ENCODE data around the gene VSTM4.

The VSTM4 gene

DNA sequence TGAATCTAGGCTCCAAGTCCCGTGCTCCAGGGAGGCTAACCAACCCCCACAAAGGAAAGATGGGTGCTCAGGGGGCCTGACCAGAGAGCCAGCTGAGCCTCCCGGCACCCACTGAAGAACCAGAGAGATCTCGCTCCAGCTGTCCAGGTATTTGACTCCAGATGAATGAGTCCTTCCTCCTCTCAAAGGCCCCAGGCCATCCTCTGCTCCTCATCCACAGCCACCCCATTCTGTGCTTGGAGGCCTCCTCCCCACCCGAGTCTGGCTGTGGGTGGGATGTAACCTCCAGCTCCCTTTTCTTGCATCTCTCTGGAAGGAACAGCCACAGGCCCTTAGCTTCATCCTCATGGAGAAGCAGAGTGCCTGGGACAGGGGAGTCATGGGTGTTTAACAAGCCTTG, 44.6 kb downstream of the VSTM4 start:
- Histone ChIP-seq H3K4me1 (ENCODE audit: control insufficient read depth, insufficient read depth, low read length) (peaks cover 15% of the 10 kb centered on the region), H3K4me3 (ENCODE audit: low read length in 2 of 2) (no peak overlapping the region), H3K9ac (ENCODE audit: low read length in 2 of 2) (no peak overlapping the region), H3K27ac (ENCODE audit: low read length) (peak overlapping the region; percentile 67), H3K27me3 (ENCODE audit: control insufficient read depth in 1 of 2, insufficient read depth in 2 of 2, low read length in 2 of 2) (no peaks in the 10 kb centered on the region), H3K9me3 (ENCODE audit: control insufficient read depth in 2 of 2, low read length in 2 of 2) (no peaks in the 10 kb centered on the region), H3K36me3 (ENCODE audit: control insufficient read depth in 2 of 2, insufficient read depth in 2 of 2, low read length in 2 of 2) (peaks cover 8 to 21% of the 10 kb centered on the region in 2 donors)

DNA sequence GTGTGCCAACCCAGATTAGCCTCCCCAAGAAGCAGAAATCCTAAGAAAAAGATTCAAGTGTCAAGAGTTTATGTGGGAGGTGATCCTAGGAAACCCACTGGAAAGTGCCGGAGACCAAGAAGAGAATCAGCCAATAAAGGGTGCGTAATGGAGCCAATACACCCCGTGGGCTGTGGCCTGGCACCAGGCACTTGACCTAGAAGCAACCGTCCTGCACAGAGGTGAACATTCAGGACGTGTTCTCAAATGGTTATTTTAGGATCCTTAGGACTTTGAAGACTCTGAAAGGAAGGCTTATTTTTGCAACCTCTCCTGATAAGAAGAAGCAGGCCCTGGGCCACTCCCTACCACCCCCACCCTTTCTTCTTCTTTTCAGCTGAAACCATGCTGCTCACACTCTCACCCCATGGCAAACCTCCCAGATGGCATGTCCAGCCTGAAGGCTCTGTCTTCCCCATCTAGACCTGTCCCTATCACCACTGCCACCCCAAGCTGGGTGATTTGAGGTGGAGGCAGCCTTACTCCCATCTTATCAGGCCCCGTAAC, 46.6 kb downstream of the VSTM4 start:
- no peaks in the 10 kb centered on the region for H3K27me3 ChIP-seq (ENCODE audit: control insufficient read depth in 1 of 2, insufficient read depth in 2 of 2, low read length in 2 of 2)
- H3K9me3 ChIP-seq (ENCODE audit: control insufficient read depth in 2 of 2, low read length in 2 of 2): no peaks in the 10 kb centered on the region
- H3K36me3 ChIP-seq (ENCODE audit: control insufficient read depth in 2 of 2, insufficient read depth in 2 of 2, low read length in 2 of 2): peaks cover 6 to 27% of the 10 kb centered on the region in 2 donors
- H3K4me3 ChIP-seq (ENCODE audit: low read length in 2 of 2): no peak overlapping the region
- H3K27ac ChIP-seq (ENCODE audit: low read length): no peak overlapping the region
- no peak overlapping the region for H3K9ac ChIP-seq (ENCODE audit: low read length in 2 of 2)
- peaks cover 15% of the 10 kb centered on the region for H3K4me1 ChIP-seq (ENCODE audit: control insufficient read depth, insufficient read depth, low read length)

DNA sequence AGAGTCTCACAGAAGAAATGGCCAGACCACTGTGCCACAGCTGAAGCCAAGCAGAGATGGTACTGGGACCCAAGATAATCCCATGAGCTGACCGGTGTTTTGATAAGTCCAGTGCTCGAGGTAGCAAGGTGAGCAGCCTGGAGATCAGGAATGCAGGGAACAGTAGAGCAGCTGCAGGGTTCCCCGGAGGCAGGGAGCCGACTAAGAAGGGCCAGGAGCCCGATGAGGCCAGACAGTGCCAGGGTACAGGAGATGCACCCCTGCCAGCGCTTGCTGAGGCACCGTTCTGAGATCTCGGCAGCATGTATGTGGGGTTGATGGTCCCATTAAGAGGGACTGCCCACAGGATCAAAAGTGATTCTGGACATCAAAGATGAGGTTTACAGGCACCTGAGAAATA, 47.1 kb downstream of the VSTM4 start:
- no peak overlapping the region for H3K27ac ChIP-seq (ENCODE audit: low read length)
- H3K9ac ChIP-seq (ENCODE audit: low read length in 2 of 2): no peak overlapping the region
- H3K27me3 ChIP-seq (ENCODE audit: control insufficient read depth in 1 of 2, insufficient read depth in 2 of 2, low read length in 2 of 2): no peaks in the 10 kb centered on the region
- peaks cover 10 to 27% of the 10 kb centered on the region in 2 donors for H3K36me3 ChIP-seq (ENCODE audit: control insufficient read depth in 2 of 2, insufficient read depth in 2 of 2, low read length in 2 of 2)
- H3K4me1 ChIP-seq (ENCODE audit: control insufficient read depth, insufficient read depth, low read length): peaks cover 15% of the 10 kb centered on the region
- no peak overlapping the region for H3K4me3 ChIP-seq (ENCODE audit: low read length in 2 of 2)
- H3K9me3 ChIP-seq (ENCODE audit: control insufficient read depth in 2 of 2, low read length in 2 of 2): no peaks in the 10 kb centered on the region

DNA sequence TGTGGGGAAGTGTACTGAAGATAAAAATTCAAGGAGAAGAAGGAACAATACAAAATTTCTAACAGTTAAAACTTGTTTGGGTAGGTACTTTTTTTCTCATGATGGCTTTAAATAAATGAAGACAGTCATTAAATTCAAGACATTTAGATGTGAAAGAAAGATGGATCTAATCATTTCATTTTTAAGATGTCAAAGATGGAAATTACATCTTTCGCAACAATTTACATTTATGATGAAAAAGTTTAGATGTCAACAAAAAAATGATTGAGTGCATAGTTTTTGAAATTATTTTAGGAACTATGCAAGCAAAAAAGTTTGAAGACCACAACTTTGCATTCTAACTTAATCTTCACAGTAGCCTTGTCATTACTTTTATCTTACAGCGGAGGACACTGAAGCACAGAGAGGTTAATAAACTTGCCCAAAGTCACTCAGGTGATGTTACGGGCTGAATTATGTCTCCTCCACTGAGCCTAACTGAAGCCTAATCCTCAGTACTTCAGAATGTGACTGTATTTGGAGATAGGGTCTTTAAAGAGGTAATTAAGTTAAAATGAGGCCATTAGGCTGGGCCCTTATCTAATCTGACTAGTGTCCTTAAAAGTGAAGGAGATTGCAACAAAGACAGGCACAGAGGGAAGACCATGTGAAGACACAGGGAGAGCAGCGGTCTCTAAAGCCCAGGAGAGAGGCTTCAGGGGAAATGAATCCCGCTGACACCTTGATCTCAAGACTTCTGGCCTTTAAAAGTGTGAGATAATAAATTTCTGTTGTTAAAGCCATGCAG, 48.2 kb downstream of the VSTM4 start:
- H3K9me3 ChIP-seq (ENCODE audit: control insufficient read depth in 2 of 2, low read length in 2 of 2): no peaks in the 10 kb centered on the region
- no peak overlapping the region for H3K27ac ChIP-seq (ENCODE audit: low read length)
- no peak overlapping the region for H3K9ac ChIP-seq (ENCODE audit: low read length in 2 of 2)
- peaks cover 15% of the 10 kb centered on the region for H3K4me1 ChIP-seq (ENCODE audit: control insufficient read depth, insufficient read depth, low read length)
- peaks cover 10 to 20% of the 10 kb centered on the region in 2 donors for H3K36me3 ChIP-seq (ENCODE audit: control insufficient read depth in 2 of 2, insufficient read depth in 2 of 2, low read length in 2 of 2)
- H3K27me3 ChIP-seq (ENCODE audit: control insufficient read depth in 1 of 2, insufficient read depth in 2 of 2, low read length in 2 of 2): no peaks in the 10 kb centered on the region
- no peak overlapping the region for H3K4me3 ChIP-seq (ENCODE audit: low read length in 2 of 2)

DNA sequence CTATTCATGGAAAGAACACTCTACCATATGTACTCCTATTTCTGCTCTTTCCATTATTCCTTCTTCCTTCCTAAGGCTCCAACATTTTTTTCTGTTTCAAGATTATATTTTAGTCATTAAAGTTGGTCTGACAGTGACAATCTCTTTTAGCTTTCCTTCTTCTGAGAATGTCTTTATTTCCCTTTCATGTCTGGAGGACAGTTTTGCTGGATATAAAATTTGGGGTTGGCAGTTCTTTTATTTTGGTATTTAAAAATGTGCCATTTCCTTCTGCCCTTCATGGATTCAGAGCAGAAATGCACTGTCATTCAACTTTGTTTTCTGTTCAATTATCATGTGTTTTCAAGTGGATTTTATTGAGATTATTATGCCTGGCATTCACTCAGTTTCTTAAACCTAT, 53.1 kb downstream of the VSTM4 start:
- H3K9me3 ChIP-seq (ENCODE audit: control insufficient read depth in 2 of 2, low read length in 2 of 2): no peaks in the 10 kb centered on the region
- H3K4me3 ChIP-seq (ENCODE audit: low read length in 2 of 2): no peak overlapping the region
- H3K9ac ChIP-seq (ENCODE audit: low read length in 2 of 2): no peak overlapping the region
- no peaks in the 10 kb centered on the region for H3K27me3 ChIP-seq (ENCODE audit: control insufficient read depth in 1 of 2, insufficient read depth in 2 of 2, low read length in 2 of 2)
- peaks cover 10 to 17% of the 10 kb centered on the region in 2 donors for H3K36me3 ChIP-seq (ENCODE audit: control insufficient read depth in 2 of 2, insufficient read depth in 2 of 2, low read length in 2 of 2)
- peaks cover 10% of the 10 kb centered on the region for H3K4me1 ChIP-seq (ENCODE audit: control insufficient read depth, insufficient read depth, low read length)
- no peak overlapping the region for H3K27ac ChIP-seq (ENCODE audit: low read length)

DNA sequence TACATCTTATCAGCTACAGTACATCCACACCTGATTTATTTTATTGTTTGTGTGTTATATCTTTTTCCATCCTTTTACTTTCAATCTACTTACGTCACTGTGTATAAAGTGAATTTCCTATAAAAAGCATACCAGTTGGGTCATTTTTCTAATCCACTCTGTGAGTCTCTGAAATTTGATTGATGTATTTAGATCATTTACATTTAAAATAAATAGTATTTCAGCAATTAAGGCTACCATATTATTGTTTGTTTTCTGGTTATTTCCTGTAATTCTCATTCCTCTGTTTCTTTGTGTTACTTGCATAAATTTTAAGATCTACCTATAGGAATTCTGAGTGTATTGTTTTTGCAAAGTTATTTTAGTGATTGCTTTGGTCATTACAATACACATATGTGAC, 53.7 kb downstream of the VSTM4 start:
- Histone ChIP-seq H3K27me3 (ENCODE audit: control insufficient read depth in 1 of 2, insufficient read depth in 2 of 2, low read length in 2 of 2) (no peaks in the 10 kb centered on the region), H3K4me3 (ENCODE audit: low read length in 2 of 2) (no peak overlapping the region), H3K9ac (ENCODE audit: low read length in 2 of 2) (no peak overlapping the region), H3K4me1 (ENCODE audit: control insufficient read depth, insufficient read depth, low read length) (peaks cover 10% of the 10 kb centered on the region), H3K9me3 (ENCODE audit: control insufficient read depth in 2 of 2, low read length in 2 of 2) (no peaks in the 10 kb centered on the region), H3K27ac (ENCODE audit: low read length) (no peak overlapping the region), H3K36me3 (ENCODE audit: control insufficient read depth in 2 of 2, insufficient read depth in 2 of 2, low read length in 2 of 2) (peaks cover 10 to 17% of the 10 kb centered on the region in 2 donors)

DNA sequence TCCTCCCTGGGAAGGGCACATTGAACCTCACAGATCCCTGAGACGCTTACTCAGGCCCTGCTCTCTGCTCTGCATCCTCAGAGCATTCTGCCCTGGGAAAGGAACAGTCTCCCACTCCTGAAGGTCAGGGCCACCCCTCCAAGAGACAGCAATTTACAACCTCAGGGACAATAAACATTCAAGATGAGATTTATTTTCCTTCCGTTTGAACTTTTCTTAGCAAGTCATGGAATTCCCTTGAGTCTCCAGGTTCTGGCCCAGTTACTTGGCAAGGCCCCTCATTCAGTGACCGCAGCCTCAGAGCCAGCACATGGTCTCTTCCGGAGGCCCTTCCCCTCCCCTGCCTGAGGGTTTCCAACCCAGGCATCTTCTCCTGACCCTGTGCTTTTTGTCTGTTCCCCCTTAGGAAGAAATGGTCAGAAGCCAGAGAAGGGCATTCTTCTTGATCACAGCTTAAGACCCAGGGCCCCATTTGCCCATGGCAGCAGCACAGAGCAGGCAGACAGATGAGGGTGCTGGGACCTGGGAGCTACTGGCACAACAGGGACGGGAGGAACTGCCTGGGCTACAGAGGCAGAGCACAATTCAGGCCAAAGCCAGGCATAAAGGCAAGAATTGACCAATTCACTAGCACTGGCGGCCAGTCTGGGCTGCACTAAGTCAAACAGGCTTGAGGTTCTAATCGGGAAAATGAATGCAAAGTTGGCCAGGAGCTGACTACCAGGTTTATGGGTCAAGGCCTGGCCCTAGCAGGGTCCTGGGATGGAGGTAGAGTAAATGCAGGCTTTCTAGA, 56.7 kb downstream of the VSTM4 start:
- Histone ChIP-seq H3K9ac (ENCODE audit: low read length in 2 of 2) (no peak overlapping the region), H3K9me3 (ENCODE audit: control insufficient read depth in 2 of 2, low read length in 2 of 2) (no peaks in the 10 kb centered on the region), H3K4me3 (ENCODE audit: low read length in 2 of 2) (no peak overlapping the region), H3K4me1 (ENCODE audit: control insufficient read depth, insufficient read depth, low read length) (peaks cover 31% of the 10 kb centered on the region), H3K36me3 (ENCODE audit: control insufficient read depth in 2 of 2, insufficient read depth in 2 of 2, low read length in 2 of 2) (peaks cover 3 to 4% of the 10 kb centered on the region in 2 donors), H3K27ac (ENCODE audit: low read length) (no peak overlapping the region), H3K27me3 (ENCODE audit: control insufficient read depth in 1 of 2, insufficient read depth in 2 of 2, low read length in 2 of 2) (no peaks in the 10 kb centered on the region)

DNA sequence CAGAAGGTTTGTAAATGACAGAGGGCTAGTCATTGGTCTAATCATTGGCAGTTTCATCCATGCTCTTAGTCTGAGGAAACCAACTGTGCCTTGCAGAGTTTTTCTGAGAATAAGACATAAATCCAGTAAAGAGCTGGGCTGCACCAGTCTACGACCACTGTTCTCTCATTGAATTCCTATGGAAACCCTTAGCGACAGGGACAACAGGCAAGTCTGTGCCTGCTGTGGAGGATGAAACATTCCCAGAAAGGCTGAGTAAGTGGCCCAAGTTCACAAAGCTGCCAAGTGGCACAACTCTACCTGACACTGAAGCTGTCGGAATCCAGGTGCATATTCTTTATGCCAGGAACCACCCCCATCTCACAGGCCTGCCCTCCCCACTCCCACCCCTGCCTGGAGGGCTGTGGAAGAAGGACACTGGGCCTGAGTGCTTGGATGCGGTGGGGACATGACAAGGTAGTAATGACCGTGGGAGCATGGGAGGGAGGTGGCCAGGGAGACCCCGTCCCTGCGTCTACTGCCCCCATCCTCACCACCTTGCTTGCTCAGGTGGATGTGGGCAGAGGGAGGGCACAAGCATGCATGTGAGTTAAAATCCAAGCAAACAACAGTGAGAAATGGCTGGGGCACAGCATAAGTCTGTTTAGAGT, 58.0 kb downstream of the VSTM4 start:
- H3K9me3 ChIP-seq (ENCODE audit: control insufficient read depth in 2 of 2, low read length in 2 of 2): no peaks in the 10 kb centered on the region
- H3K36me3 ChIP-seq (ENCODE audit: control insufficient read depth in 2 of 2, insufficient read depth in 2 of 2, low read length in 2 of 2): peaks cover 0 to 2% of the 10 kb centered on the region in 2 donors
- H3K4me1 ChIP-seq (ENCODE audit: control insufficient read depth, insufficient read depth, low read length): peaks cover 41% of the 10 kb centered on the region
- no peaks in the 10 kb centered on the region for H3K27me3 ChIP-seq (ENCODE audit: control insufficient read depth in 1 of 2, insufficient read depth in 2 of 2, low read length in 2 of 2)
- H3K27ac ChIP-seq (ENCODE audit: low read length): no peak overlapping the region
- no peak overlapping the region for H3K9ac ChIP-seq (ENCODE audit: low read length in 2 of 2)
- no peak overlapping the region for H3K4me3 ChIP-seq (ENCODE audit: low read length in 2 of 2)

DNA sequence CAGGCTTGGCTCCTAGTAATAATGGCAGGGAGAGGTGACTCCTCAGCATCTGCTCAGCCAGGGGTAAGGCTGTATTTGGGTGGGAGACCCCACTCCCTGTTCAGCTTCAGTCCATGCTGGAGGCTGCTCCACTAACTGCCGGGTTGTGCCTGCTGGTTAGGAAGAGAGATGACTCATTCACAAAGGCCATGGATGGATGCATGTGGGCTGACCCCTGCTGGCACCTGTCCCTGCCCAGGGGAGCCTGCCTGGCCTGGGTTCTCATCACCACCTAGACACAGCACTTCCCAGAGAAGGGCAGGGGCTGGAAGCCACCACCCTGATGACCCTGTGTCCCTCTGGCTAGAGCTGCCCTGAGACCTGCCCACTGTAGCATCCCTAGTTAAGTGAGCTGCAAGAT, 59.0 kb downstream of the VSTM4 start:
- H3K9ac ChIP-seq (ENCODE audit: low read length in 2 of 2): no peak overlapping the region
- H3K4me1 ChIP-seq (ENCODE audit: control insufficient read depth, insufficient read depth, low read length): peaks cover 41% of the 10 kb centered on the region
- H3K27ac ChIP-seq (ENCODE audit: low read length): no peak overlapping the region
- peaks cover 0 to 2% of the 10 kb centered on the region in 2 donors for H3K36me3 ChIP-seq (ENCODE audit: control insufficient read depth in 2 of 2, insufficient read depth in 2 of 2, low read length in 2 of 2)
- H3K4me3 ChIP-seq (ENCODE audit: low read length in 2 of 2): no peak overlapping the region
- no peaks in the 10 kb centered on the region for H3K27me3 ChIP-seq (ENCODE audit: control insufficient read depth in 1 of 2, insufficient read depth in 2 of 2, low read length in 2 of 2)
- no peaks in the 10 kb centered on the region for H3K9me3 ChIP-seq (ENCODE audit: control insufficient read depth in 2 of 2, low read length in 2 of 2)

DNA sequence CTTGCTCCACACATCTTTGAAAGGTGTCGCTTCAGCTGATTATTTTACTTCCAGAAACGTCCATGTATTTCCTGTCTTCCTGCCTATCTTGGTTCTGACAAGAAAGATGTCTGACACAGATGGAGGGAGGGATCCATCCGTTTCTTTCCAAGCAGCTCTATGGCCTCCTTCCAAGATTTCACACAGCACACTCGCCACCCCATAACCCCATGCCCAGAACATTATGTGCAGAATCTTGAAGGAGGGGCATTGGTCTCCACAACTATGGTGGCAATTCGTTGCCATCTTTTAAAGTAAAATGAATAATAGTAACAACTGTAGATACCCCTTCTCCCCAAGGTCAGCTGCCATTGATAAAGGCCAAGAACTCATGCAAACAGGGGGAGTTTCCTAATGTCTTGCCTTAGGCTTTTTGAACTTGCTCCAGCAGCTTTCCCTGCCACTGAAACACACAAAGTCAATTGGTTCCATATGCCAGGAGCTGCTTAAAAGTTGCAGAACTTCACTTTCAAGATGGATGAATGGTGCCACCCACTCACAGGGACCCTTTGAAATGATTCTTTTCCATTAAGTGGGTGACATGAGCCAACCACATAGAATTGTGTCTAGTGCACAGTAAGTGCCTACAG, 60.0 kb downstream of the VSTM4 start:
- Histone ChIP-seq H3K36me3 (ENCODE audit: control insufficient read depth in 2 of 2, insufficient read depth in 2 of 2, low read length in 2 of 2) (peaks cover 0 to 2% of the 10 kb centered on the region in 2 donors), H3K27ac (ENCODE audit: low read length) (no peak overlapping the region), H3K9ac (ENCODE audit: low read length in 2 of 2) (no peak overlapping the region), H3K9me3 (ENCODE audit: control insufficient read depth in 2 of 2, low read length in 2 of 2) (no peaks in the 10 kb centered on the region), H3K4me1 (ENCODE audit: control insufficient read depth, insufficient read depth, low read length) (peaks cover 41% of the 10 kb centered on the region), H3K4me3 (ENCODE audit: low read length in 2 of 2) (no peak overlapping the region), H3K27me3 (ENCODE audit: control insufficient read depth in 1 of 2, insufficient read depth in 2 of 2, low read length in 2 of 2) (no peaks in the 10 kb centered on the region)

Measured in stomach smooth muscle (tissue), 2 donors.